Activated naive CD4-positive, alpha-beta T cell treated with anti-CD3 and anti-CD28 coated beads, Interleukin-2, amount 10 ng/mL, durations not matched to agents 7 days and 5 days (primary cell): ENCODE results near the gene TMC2.

Experiments
- CTCF ChIA-PET: fragments of 350-600 bp; sonication (Branson Sonifier 250); formaldehyde crosslinking; loops from one replicate; lab custom pipeline; 2021; ENCODE audit warnings: antibody characterized with exemption; lab: Charles Lee
- DNase-seq: peaks from one replicate; pipeline ENCODE4 v3.0.0-alpha.2; 2020
- H3K27ac Mint-ChIP-seq: one replicate; pipeline ENCODE4 v1.8.0; 2021; ENCODE audit warnings: mild to moderate bottlenecking, moderate library complexity, mixed read lengths
- H3K27me3 Mint-ChIP-seq: one replicate; pipeline ENCODE4 v1.8.0; 2021; ENCODE audit warnings: mild to moderate bottlenecking, mixed read lengths
- H3K36me3 Mint-ChIP-seq: one replicate; pipeline ENCODE4 v1.8.0; 2021; ENCODE audit warnings: mixed read lengths
- H3K4me1 Mint-ChIP-seq: one replicate; pipeline ENCODE4 v1.8.0; 2021; ENCODE audit warnings: mixed read lengths
- H3K4me3 Mint-ChIP-seq: one replicate; pipeline ENCODE4 v1.8.0; 2021; ENCODE audit warnings: mild to moderate bottlenecking, moderate library complexity, mixed read lengths
- H3K9me3 Mint-ChIP-seq: one replicate; pipeline ENCODE4 v1.8.0; 2021; ENCODE audit warnings: mixed read lengths

Gene TMC2

GRCh38 chr20:2538356-2538755 is 2.0 kb downstream of the TMC2 start:
- Mint-ChIP-seq H3K27ac (no peak overlapping the region), H3K36me3 (no peaks in the 10 kb centered on the region), H3K4me1 (no peaks in the 10 kb centered on the region), H3K9me3 (no peaks in the 10 kb centered on the region), H3K27me3 (peaks cover 83% of the 10 kb centered on the region), H3K4me3 (no peak overlapping the region)
- CTCF ChIA-PET: no interaction called here
- DNase-seq: no peak

GRCh38 chr20:2538931-2539720 is 2.8 kb downstream of the TMC2 start:
- no peak for DNase-seq
- H3K4me3 Mint-ChIP-seq: no peak overlapping the region
- H3K27me3 Mint-ChIP-seq: peaks cover 80% of the 10 kb centered on the region
- no peaks in the 10 kb centered on the region for H3K36me3 Mint-ChIP-seq
- H3K27ac Mint-ChIP-seq: no peak overlapping the region
- CTCF ChIA-PET: no interaction called here
- no peaks in the 10 kb centered on the region for H3K9me3 Mint-ChIP-seq
- no peaks in the 10 kb centered on the region for H3K4me1 Mint-ChIP-seq

- CTCF ChIA-PET: no interaction called here
- no peak overlapping the region for H3K4me3 Mint-ChIP-seq
Measured at GRCh38 chr20:2541940-2542339, 5.6 kb downstream of the TMC2 start.

GRCh38 chr20:2542361-2542760 is 6.0 kb downstream of the TMC2 start:
- no peaks in the 10 kb centered on the region for H3K36me3 Mint-ChIP-seq
- no peak for DNase-seq
- CTCF ChIA-PET: no interaction called here
- no peaks in the 10 kb centered on the region for H3K4me1 Mint-ChIP-seq
- peaks cover 82% of the 10 kb centered on the region for H3K27me3 Mint-ChIP-seq
- H3K9me3 Mint-ChIP-seq: no peaks in the 10 kb centered on the region
- H3K4me3 Mint-ChIP-seq: no peak overlapping the region
- no peak overlapping the region for H3K27ac Mint-ChIP-seq

More at GRCh38 chr20:2541940-2542339, 5.6 kb downstream of the TMC2 start:
- H3K4me1 Mint-ChIP-seq: no peaks in the 10 kb centered on the region
- no peak for DNase-seq
- no peaks in the 10 kb centered on the region for H3K36me3 Mint-ChIP-seq
- H3K9me3 Mint-ChIP-seq: no peaks in the 10 kb centered on the region
- no peak overlapping the region for H3K27ac Mint-ChIP-seq
- peaks cover 85% of the 10 kb centered on the region for H3K27me3 Mint-ChIP-seq

GRCh38 chr20:2544211-2544610 is 7.8 kb downstream of the TMC2 start:
- no peaks in the 10 kb centered on the region for H3K9me3 Mint-ChIP-seq
- no peaks in the 10 kb centered on the region for H3K36me3 Mint-ChIP-seq
- CTCF ChIA-PET: no interaction called here
- no peak for DNase-seq
- H3K27ac Mint-ChIP-seq: no peak overlapping the region
- H3K27me3 Mint-ChIP-seq: peaks cover 67% of the 10 kb centered on the region
- no peaks in the 10 kb centered on the region for H3K4me1 Mint-ChIP-seq
- H3K4me3 Mint-ChIP-seq: no peak overlapping the region

GRCh38 chr20:2545594-2545993 is 9.2 kb downstream of the TMC2 start:
- no peak for DNase-seq
- H3K9me3 Mint-ChIP-seq: no peaks in the 10 kb centered on the region
- H3K4me1 Mint-ChIP-seq: no peaks in the 10 kb centered on the region
- no peaks in the 10 kb centered on the region for H3K36me3 Mint-ChIP-seq
- peaks cover 68% of the 10 kb centered on the region for H3K27me3 Mint-ChIP-seq
- H3K4me3 Mint-ChIP-seq: no peak overlapping the region
- no peak overlapping the region for H3K27ac Mint-ChIP-seq
- CTCF ChIA-PET: no interaction called here

- Mint-ChIP-seq H3K4me3 (no peak overlapping the region), H3K27me3 (peaks cover 74% of the 10 kb centered on the region)
Measured at GRCh38 chr20:2557873-2558580, 21.7 kb downstream of the TMC2 start.

GRCh38 chr20:2558581-2559278 is 22.4 kb downstream of the TMC2 start:
- CTCF ChIA-PET: no interaction called here
- no peak for DNase-seq
- Mint-ChIP-seq H3K36me3 (no peaks in the 10 kb centered on the region), H3K9me3 (no peaks in the 10 kb centered on the region), H3K27me3 (peaks cover 72% of the 10 kb centered on the region), H3K4me1 (no peaks in the 10 kb centered on the region), H3K27ac (no peak overlapping the region), H3K4me3 (no peak overlapping the region)

More at GRCh38 chr20:2557873-2558580, 21.7 kb downstream of the TMC2 start:
- Mint-ChIP-seq H3K4me1 (no peaks in the 10 kb centered on the region), H3K36me3 (no peaks in the 10 kb centered on the region), H3K9me3 (no peaks in the 10 kb centered on the region), H3K27ac (no peak overlapping the region)
- CTCF ChIA-PET: interaction anchor here (0.9 kb wide), 1 partner anchor 28 kb away, joined by 4 read pairs; no protein-coding TSS in a partner anchor
- no peak for DNase-seq

GRCh38 chr20:2559279-2559626 is 22.9 kb downstream of the TMC2 start:
- Mint-ChIP-seq H3K36me3 (no peaks in the 10 kb centered on the region), H3K4me3 (no peak overlapping the region), H3K9me3 (no peaks in the 10 kb centered on the region), H3K27ac (no peak overlapping the region), H3K27me3 (peaks cover 72% of the 10 kb centered on the region), H3K4me1 (no peaks in the 10 kb centered on the region)
- CTCF ChIA-PET: no interaction called here
- DNase-seq: no peak

GRCh38 chr20:2559651-2560050 is 23.3 kb downstream of the TMC2 start:
- no peak overlapping the region for H3K27ac Mint-ChIP-seq
- no peaks in the 10 kb centered on the region for H3K4me1 Mint-ChIP-seq
- no peak for DNase-seq
- peaks cover 76% of the 10 kb centered on the region for H3K27me3 Mint-ChIP-seq
- CTCF ChIA-PET: interaction anchor here (0.8 kb wide), 1 partner anchor 38 kb away, joined by 3 read pairs; no protein-coding TSS in a partner anchor
- H3K4me3 Mint-ChIP-seq: no peak overlapping the region
- H3K9me3 Mint-ChIP-seq: no peaks in the 10 kb centered on the region
- no peaks in the 10 kb centered on the region for H3K36me3 Mint-ChIP-seq

GRCh38 chr20:2563116-2563515 is 26.7 kb downstream of the TMC2 start:
- Mint-ChIP-seq H3K36me3 (no peaks in the 10 kb centered on the region), H3K27ac (no peak overlapping the region), H3K4me1 (no peaks in the 10 kb centered on the region), H3K27me3 (peaks cover 72% of the 10 kb centered on the region), H3K9me3 (no peaks in the 10 kb centered on the region), H3K4me3 (no peak overlapping the region)
- CTCF ChIA-PET: no interaction called here
- DNase-seq: no peak

GRCh38 chr20:2564406-2564805 is 28.0 kb downstream of the TMC2 start:
- H3K27me3 Mint-ChIP-seq: peaks cover 70% of the 10 kb centered on the region
- H3K9me3 Mint-ChIP-seq: no peaks in the 10 kb centered on the region
- CTCF ChIA-PET: no interaction called here
- H3K36me3 Mint-ChIP-seq: no peaks in the 10 kb centered on the region
- H3K4me1 Mint-ChIP-seq: no peaks in the 10 kb centered on the region
- DNase-seq: no peak
- no peak overlapping the region for H3K4me3 Mint-ChIP-seq
- H3K27ac Mint-ChIP-seq: no peak overlapping the region

GRCh38 chr20:2575682-2576081 is 39.3 kb downstream of the TMC2 start:
- H3K9me3 Mint-ChIP-seq: no peaks in the 10 kb centered on the region
- no peaks in the 10 kb centered on the region for H3K4me1 Mint-ChIP-seq
- peaks cover 50% of the 10 kb centered on the region for H3K27me3 Mint-ChIP-seq
- no peaks in the 10 kb centered on the region for H3K36me3 Mint-ChIP-seq
- no peak for DNase-seq
- CTCF ChIA-PET: no interaction called here
- H3K4me3 Mint-ChIP-seq: no peak overlapping the region
- H3K27ac Mint-ChIP-seq: no peak overlapping the region

GRCh38 chr20:2576317-2576727 is 39.9 kb downstream of the TMC2 start:
- H3K27me3 Mint-ChIP-seq: peaks cover 44% of the 10 kb centered on the region
- no peaks in the 10 kb centered on the region for H3K4me1 Mint-ChIP-seq
- no peak overlapping the region for H3K4me3 Mint-ChIP-seq
- no peak for DNase-seq
- no peaks in the 10 kb centered on the region for H3K36me3 Mint-ChIP-seq
- no peak overlapping the region for H3K27ac Mint-ChIP-seq
- CTCF ChIA-PET: no interaction called here
- no peaks in the 10 kb centered on the region for H3K9me3 Mint-ChIP-seq
